ENCODE data around the gene IQSEC3.

Gene IQSEC3

GRCh38 chr12:168763-169525 lies 102.4 kb downstream of the IQSEC3 start:
- no peak for TF ChIP-seq CTCF (conservative IDR thresholded peaks at IDR 0.05; ENCODE audit: low read length)
- no peak for TF ChIP-seq EZH2phosphoT487 (IDR thresholded peaks at IDR 0.05; ENCODE audit: borderline replicate concordance)
- Histone ChIP-seq H3K9me3 (ENCODE audit: insufficient read depth, low read depth, low read length) (no peaks in the 10 kb centered on the region), H2AFZ (ENCODE audit: low read length) (peak overlapping the region; percentile 28; the same call in 1 of the 2 replicates), H3K79me2 (ENCODE audit: insufficient read depth, low read length) (no peaks in the 10 kb centered on the region), H3K4me3 (ENCODE audit: low read length, poor library complexity, severe bottlenecking) (peak overlapping the region; percentile 64), H3K4me1 (ENCODE audit: insufficient read depth, low read length, poor library complexity, severe bottlenecking) (peaks cover 99% of the 10 kb centered on the region), H3K27me3 (ENCODE audit: insufficient read depth, low read length, poor library complexity, severe bottlenecking) (no peaks in the 10 kb centered on the region), H3K36me3 (ENCODE audit: insufficient read depth, low read length) (no peaks in the 10 kb centered on the region), H3K9ac (ENCODE audit: low read depth, low read length, poor library complexity, severe bottlenecking) (peak overlapping the region; percentile 81), H3F3A (ENCODE audit: low read depth) (no peaks in the 10 kb centered on the region), H3K4me2 (ENCODE audit: low read depth, low read length, poor library complexity, severe bottlenecking) (peak overlapping the region; percentile 90), H3K9me2 (replicated peaks; ENCODE audit: low read depth, low read length) (no peaks in the 10 kb centered on the region), H4K20me1 (ENCODE audit: insufficient read depth, low read length, poor library complexity, severe bottlenecking) (no peaks in the 10 kb centered on the region)

DNA sequence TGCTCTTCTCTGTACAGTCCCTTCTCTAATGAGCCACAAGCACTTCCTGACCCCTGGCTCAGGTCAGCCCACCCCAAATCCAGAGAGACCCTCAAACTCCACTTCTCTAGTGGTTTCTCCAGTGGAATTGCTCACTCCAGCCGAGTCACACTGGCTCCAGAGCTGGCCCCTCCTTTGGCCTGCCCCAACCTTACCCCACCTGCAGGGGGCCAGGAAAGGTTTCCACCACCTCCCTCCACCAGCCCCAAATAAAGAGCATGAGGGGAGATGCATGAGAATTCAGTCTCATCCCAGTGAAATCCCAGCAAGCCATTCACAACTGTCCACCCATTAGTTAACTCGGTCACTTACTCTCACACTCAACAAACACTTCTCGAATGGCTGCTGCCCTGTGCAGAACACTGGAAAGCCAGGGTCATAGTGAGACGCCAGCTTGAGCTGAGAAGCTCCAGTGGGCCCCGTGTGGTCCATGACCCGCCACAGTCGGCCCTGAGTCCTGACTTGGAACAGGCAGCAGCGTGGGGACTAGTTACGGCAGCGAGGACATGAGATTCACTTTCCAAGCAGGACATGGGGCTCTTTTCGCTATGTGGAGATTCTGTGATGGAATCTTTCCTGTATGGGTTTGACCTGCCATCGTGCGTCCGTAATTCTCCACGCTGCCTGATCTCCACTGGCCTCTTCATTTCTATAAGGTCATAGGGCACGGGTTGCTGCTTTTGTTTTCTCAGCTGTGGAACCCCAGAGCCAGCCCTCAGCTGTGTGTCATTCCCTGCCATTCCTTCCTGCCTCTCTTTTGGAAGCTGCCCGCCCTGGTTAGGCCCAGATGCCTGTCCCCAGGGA lies 103.2 kb downstream of the IQSEC3 start:
- H3K4me2 ChIP-seq (ENCODE audit: low read depth, low read length, poor library complexity, severe bottlenecking), result peak overlapping the region; percentile 90
- peaks cover 93% of the 10 kb centered on the region for H3K4me1 ChIP-seq (ENCODE audit: insufficient read depth, low read length, poor library complexity, severe bottlenecking)
- H3K9me3 ChIP-seq (ENCODE audit: insufficient read depth, low read depth, low read length), result no peaks in the 10 kb centered on the region
- TF ChIP-seq EZH2phosphoT487 (IDR thresholded peaks at IDR 0.05; ENCODE audit: borderline replicate concordance) (no peak), CTCF (conservative IDR thresholded peaks at IDR 0.05; ENCODE audit: low read length) (peak; percentile 63)
- H3K79me2 ChIP-seq (ENCODE audit: insufficient read depth, low read length), result no peaks in the 10 kb centered on the region
- peak overlapping the region; percentile 64 for H3K4me3 ChIP-seq (ENCODE audit: low read length, poor library complexity, severe bottlenecking)
- H3K27me3 ChIP-seq (ENCODE audit: insufficient read depth, low read length, poor library complexity, severe bottlenecking), result no peaks in the 10 kb centered on the region
- H2AFZ ChIP-seq (ENCODE audit: low read length), result no peak overlapping the region
- H4K20me1 ChIP-seq (ENCODE audit: insufficient read depth, low read length, poor library complexity, severe bottlenecking), result no peaks in the 10 kb centered on the region
- H3F3A ChIP-seq (ENCODE audit: low read depth), result no peaks in the 10 kb centered on the region
- H3K9ac ChIP-seq (ENCODE audit: low read depth, low read length, poor library complexity, severe bottlenecking), result peak overlapping the region; percentile 81
- H3K9me2 ChIP-seq (replicated peaks; ENCODE audit: low read depth, low read length), result no peaks in the 10 kb centered on the region
- H3K36me3 ChIP-seq (ENCODE audit: insufficient read depth, low read length), result no peaks in the 10 kb centered on the region

- no peaks in the 10 kb centered on the region for H3K27me3 ChIP-seq (ENCODE audit: insufficient read depth, low read length, poor library complexity, severe bottlenecking)
- no peak for TF ChIP-seq EZH2phosphoT487 (IDR thresholded peaks at IDR 0.05; ENCODE audit: borderline replicate concordance)
- no peak for TF ChIP-seq CTCF (conservative IDR thresholded peaks at IDR 0.05; ENCODE audit: low read length)
- H4K20me1 ChIP-seq (ENCODE audit: insufficient read depth, low read length, poor library complexity, severe bottlenecking), result no peaks in the 10 kb centered on the region
- no peaks in the 10 kb centered on the region for H3F3A ChIP-seq (ENCODE audit: low read depth)
- peak overlapping the region; percentile 90 for H3K4me2 ChIP-seq (ENCODE audit: low read depth, low read length, poor library complexity, severe bottlenecking)
- H3K79me2 ChIP-seq (ENCODE audit: insufficient read depth, low read length), result no peaks in the 10 kb centered on the region
- H2AFZ ChIP-seq (ENCODE audit: low read length), result no peak overlapping the region
- peak overlapping the region; percentile 64 for H3K4me3 ChIP-seq (ENCODE audit: low read length, poor library complexity, severe bottlenecking)
- peak overlapping the region; percentile 81 for H3K9ac ChIP-seq (ENCODE audit: low read depth, low read length, poor library complexity, severe bottlenecking)
- peaks cover 93% of the 10 kb centered on the region for H3K4me1 ChIP-seq (ENCODE audit: insufficient read depth, low read length, poor library complexity, severe bottlenecking)
- H3K9me2 ChIP-seq (replicated peaks; ENCODE audit: low read depth, low read length), result no peaks in the 10 kb centered on the region
- no peaks in the 10 kb centered on the region for H3K9me3 ChIP-seq (ENCODE audit: insufficient read depth, low read depth, low read length)
- H3K36me3 ChIP-seq (ENCODE audit: insufficient read depth, low read length), result no peaks in the 10 kb centered on the region
Measured at GRCh38 chr12:170371-171225, 104.0 kb downstream of the IQSEC3 start.

Data from Loucy (cell line).